ENCODE data around the gene RAE1.

Gene RAE1

GRCh38 chr20:57428324-57429158 lies 77.5 kb downstream of the RAE1 start:
- no peak for TF ChIP-seq CTCF (IDR thresholded peaks at IDR 0.05; ENCODE audit: control insufficient read depth, insufficient read depth, low read depth, low read length, missing control alignments)
- H3K4me3 ChIP-seq (ENCODE audit: control insufficient read depth, low read depth, low read length), result no peak overlapping the region
- DNase-seq (ENCODE audit: low read depth), result no peak
